ENCODE data around the gene ZNF219. TPM values are rescaled to one million over a fixed set of nuclear protein-coding genes. Genes with fewer than 3 reads are reported as not detected.

ZNF219 gene
- total and polyA plus RNA-seq, 2 donors (not counting 1 experiment from before 2014, with no cell fraction given), result 3.3 to 6.4 TPM

GRCh38 chr14:21077672-21078071 lies 20.8 kb downstream of the ZNF219 start:
- ATAC-seq (ENCODE audit: low read depth) (no peak), DNase-seq (no peak)
- Histone ChIP-seq H3K27me3 (replicated peaks in 1 of 4; ENCODE audit: control extremely low read depth in 1 of 4, control insufficient read depth in 3 of 4, insufficient read depth in 4 of 4, low read length in 3 of 4) (peaks cover 0 to 13% (median 0%) of the 10 kb centered on the region in 4 experiments), H4K20me1 (ENCODE audit: control insufficient read depth, insufficient read depth, low read length, poor library complexity, severe bottlenecking) (no peaks in the 10 kb centered on the region), H3K27ac (ENCODE audit: low read length in 2 of 2) (no peak overlapping the region), H3K79me2 (ENCODE audit: control insufficient read depth, insufficient read depth, low read length) (no peaks in the 10 kb centered on the region), H3K9me3 (ENCODE audit: control extremely low read depth in 1 of 3, control insufficient read depth in 2 of 3, insufficient read depth in 1 of 3, low read length in 2 of 3) (peaks cover 0 to 3% (median 0%) of the 10 kb centered on the region in 3 donors), H2AFZ (ENCODE audit: insufficient read depth, low read depth, low read length, poor library complexity, severe bottlenecking) (no peak overlapping the region), H3K4me1 (ENCODE audit: control insufficient read depth in 2 of 2, insufficient read depth in 2 of 2, low read length in 2 of 2) (peaks cover 0 to under 1% of the 10 kb centered on the region in 2 donors), H3K9ac (ENCODE audit: low read length) (no peak overlapping the region), H3K4me2 (replicated peaks; ENCODE audit: low read depth, low read length, poor library complexity, severe bottlenecking) (no peak overlapping the region), H3K36me3 (replicated peaks in 1 of 2; ENCODE audit: control extremely low read depth in 1 of 2, control insufficient read depth in 1 of 2, extremely low read depth in 1 of 2, insufficient read depth in 2 of 2, low read length in 1 of 2) (no peaks in the 10 kb centered on the region), H3K4me3 (ENCODE audit: control extremely low read depth in 1 of 5, extremely low read depth in 1 of 5, insufficient read depth in 1 of 5, low read depth in 2 of 5, low read length in 4 of 5) (no peak overlapping the region)
- peaks cover 5% of the 10 kb centered on the region for H3K4me1 Mint-ChIP-seq
- CTCF ChIA-PET, result interaction anchor here (0.6 to 2.4 kb wide), 4 partner anchors 10 to 27 kb away, joined by 3 to 14 read pairs (median 7); no protein-coding TSS in a partner anchor
- H3K4me3 Mint-ChIP-seq, result no peak overlapping the region
- H3K27me3 Mint-ChIP-seq, result peaks cover 12% of the 10 kb centered on the region
- TF ChIP-seq CTCF (IDR thresholded peaks at IDR 0.05), result no peak
- no peak for TF ChIP-seq EZH2 (IDR thresholded peaks at IDR 0.05; ENCODE audit: borderline replicate concordance, insufficient read depth, low read depth, low read length, poor library complexity, severe bottlenecking)
- POLR2A ChIA-PET, result no interaction called here
- H3K27ac Mint-ChIP-seq, result no peak overlapping the region
- intact Hi-C loops (cut with micrococcal nuclease), result no loop called here
- H3K9me3 Mint-ChIP-seq (ENCODE audit: insufficient read depth), result no peaks in the 10 kb centered on the region
- WGBS (ENCODE audit: insufficient coverage), result no CpG with 5 or more reads among the region's 2 CpGs

GRCh38 chr14:21075719-21076437 lies 22.6 kb downstream of the ZNF219 start:
- TF ChIP-seq EZH2 (IDR thresholded peaks at IDR 0.05; ENCODE audit: borderline replicate concordance, insufficient read depth, low read depth, low read length, poor library complexity, severe bottlenecking) (no peak), CTCF (IDR thresholded peaks at IDR 0.05) (no peak)
- no peaks in the 10 kb centered on the region for H3K36me3 ChIP-seq (replicated peaks in 1 of 2; ENCODE audit: control extremely low read depth in 1 of 2, control insufficient read depth in 1 of 2, extremely low read depth in 1 of 2, insufficient read depth in 2 of 2, low read length in 1 of 2)
- DNase-seq, result no peak
- no peaks in the 10 kb centered on the region for H4K20me1 ChIP-seq (ENCODE audit: control insufficient read depth, insufficient read depth, low read length, poor library complexity, severe bottlenecking)
- H3K27me3 ChIP-seq (replicated peaks in 1 of 4; ENCODE audit: control extremely low read depth in 1 of 4, control insufficient read depth in 3 of 4, insufficient read depth in 4 of 4, low read length in 3 of 4), result peaks cover 0 to 24% (median 3%) of the 10 kb centered on the region in 4 experiments
- no peak overlapping the region for H2AFZ ChIP-seq (ENCODE audit: insufficient read depth, low read depth, low read length, poor library complexity, severe bottlenecking)
- Mint-ChIP-seq H3K27ac (no peak overlapping the region), H3K9me3 (ENCODE audit: insufficient read depth) (no peaks in the 10 kb centered on the region), H3K4me1 (peaks cover 23% of the 10 kb centered on the region), H3K4me3 (no peak overlapping the region), H3K27me3 (peaks cover 12% of the 10 kb centered on the region)
- 93% methylated on average over 9 of the region's 9 CpGs for WGBS (ENCODE audit: insufficient coverage)
- ChIA-PET CTCF (interaction anchor here (2.4 to 6.2 kb wide), 2 partner anchors 17 to 31 kb away, joined by 10 to 133 read pairs; no protein-coding TSS in a partner anchor), POLR2A (no interaction called here)
- H3K9ac ChIP-seq (ENCODE audit: low read length), result no peak overlapping the region
- no peak overlapping the region for H3K27ac ChIP-seq (ENCODE audit: low read length in 2 of 2)
- no peak overlapping the region for H3K4me3 ChIP-seq (ENCODE audit: control extremely low read depth in 1 of 5, extremely low read depth in 1 of 5, insufficient read depth in 1 of 5, low read depth in 2 of 5, low read length in 4 of 5)
- no peak overlapping the region for H3K4me2 ChIP-seq (replicated peaks; ENCODE audit: low read depth, low read length, poor library complexity, severe bottlenecking)
- H3K9me3 ChIP-seq (ENCODE audit: control extremely low read depth in 1 of 3, control insufficient read depth in 2 of 3, insufficient read depth in 1 of 3, low read length in 2 of 3), result peaks cover 0 to 2% (median 0%) of the 10 kb centered on the region in 3 donors
- intact Hi-C loops (cut with micrococcal nuclease), result no loop called here
- ATAC-seq (ENCODE audit: low read depth), result no peak
- peaks cover 14 to 16% of the 10 kb centered on the region in 2 donors for H3K4me1 ChIP-seq (ENCODE audit: control insufficient read depth in 2 of 2, insufficient read depth in 2 of 2, low read length in 2 of 2)
- no peaks in the 10 kb centered on the region for H3K79me2 ChIP-seq (ENCODE audit: control insufficient read depth, insufficient read depth, low read length)
